Common myeloid progenitor, CD34-positive (primary cell): ENCODE results near the gene CD101. TPM values are rescaled to one million over a fixed set of nuclear protein-coding genes. Genes with fewer than 3 reads are reported as not detected.

Experiments
- CTCF ChIA-PET: fragments of 350-600 bp; sonication (Branson Sonifier 250); formaldehyde crosslinking; loops from one replicate; lab custom pipeline; 2021; ENCODE audit warnings: antibody characterized with exemption; lab: Charles Lee
- POLR2A ChIA-PET: fragments of 350-600 bp; sonication (Branson Sonifier 250); formaldehyde crosslinking; loops from one replicate; lab custom pipeline; 2021; ENCODE audit warnings: antibody characterized with exemption; lab: Charles Lee
- DNase-seq, 3 donors: peaks; one replicate each; pipeline versions ENCODE4 v3.0.0 to v3.0.0-alpha.2; 2013
- H3K27ac ChIP-seq, 2 experiments: 1 replicate in 1 of 2; 2 replicates in 1 of 2; pipeline ENCODE4 v1.7.0; 2013; ENCODE audit warnings: inconsistent platforms in 2 of 2, low read length in 2 of 2, mild to moderate bottlenecking in 2 of 2, low read depth in 1 of 2, moderate library complexity in 1 of 2; ENCODE audit not compliant: severe bottlenecking in 2 of 2, insufficient read depth in 1 of 2, poor library complexity in 1 of 2
- H3K27me3 ChIP-seq, 5 experiments: replicated peaks in 2 of 5; 1 replicate in 3 of 5; 2 replicates in 2 of 5; pipeline versions ENCODE4 v1.6.1 to v1.7.0; 2013; ENCODE audit warnings: low read length in 4 of 5, mild to moderate bottlenecking in 2 of 5, moderate library complexity in 2 of 5, inconsistent platforms in 1 of 5; ENCODE audit not compliant: insufficient read depth in 5 of 5, control insufficient read depth in 4 of 5
- H3K36me3 ChIP-seq, 4 experiments: 1 replicate in 2 of 4; 2 replicates in 2 of 4; pipeline versions ENCODE4 v1.6.1 to v1.7.0; 2013; ENCODE audit warnings: low read length in 3 of 4, control low read depth in 1 of 4, mild to moderate bottlenecking in 1 of 4; ENCODE audit not compliant: control insufficient read depth in 4 of 4, insufficient read depth in 4 of 4
- H3K4me1 ChIP-seq, 4 experiments: 1 replicate in 3 of 4; 2 replicates in 1 of 4; pipeline versions ENCODE4 v1.6.1 to v1.7.1; 2013; ENCODE audit warnings: low read length in 3 of 4, mild to moderate bottlenecking in 3 of 4, control low read depth in 1 of 4, inconsistent platforms in 1 of 4, moderate library complexity in 1 of 4; ENCODE audit not compliant: control insufficient read depth in 4 of 4, insufficient read depth in 4 of 4; ENCODE audit errors: control extremely low read depth in 1 of 4
- H3K4me3 ChIP-seq, 7 experiments: 1 replicate in 4 of 7; 2 replicates in 3 of 7; pipeline versions ENCODE4 v1.5.1 to v1.7.0; 2013; ENCODE audit warnings: mild to moderate bottlenecking in 7 of 7, low read length in 6 of 7, moderate library complexity in 6 of 7, inconsistent platforms in 2 of 7, low read depth in 2 of 7, control low read depth in 1 of 7; ENCODE audit not compliant: insufficient read depth in 4 of 7, control insufficient read depth in 1 of 7; ENCODE audit errors: extremely low read depth in 1 of 7
- H3K9me3 ChIP-seq, 5 experiments: 1 replicate in 4 of 5; 2 replicates in 1 of 5; pipeline versions ENCODE4 v1.6.1 to v1.7.1; 2013; ENCODE audit warnings: low read length in 4 of 5, mild to moderate bottlenecking in 2 of 5, inconsistent platforms in 1 of 5, low read depth in 1 of 5, moderate library complexity in 1 of 5; ENCODE audit not compliant: control insufficient read depth in 4 of 5, insufficient read depth in 2 of 5; ENCODE audit errors: control extremely low read depth in 1 of 5
- WGBS: methylation state at CpG from one replicate; pipeline ENCODE4 v1.1.5; 2013; ENCODE audit not compliant: insufficient coverage; 5-methylcytosine and 5-hydroxymethylcytosine counted together
- polyA plus RNA-seq: library from polyadenylated mRNA; unstranded; fragments of 120-200 nt; gene quantifications from one replicate; pipeline ENCODE4 v1.2.1, GENCODE V29; 2013

The CD101 gene
- 0.58 TPM for polyA plus RNA-seq

DNA sequence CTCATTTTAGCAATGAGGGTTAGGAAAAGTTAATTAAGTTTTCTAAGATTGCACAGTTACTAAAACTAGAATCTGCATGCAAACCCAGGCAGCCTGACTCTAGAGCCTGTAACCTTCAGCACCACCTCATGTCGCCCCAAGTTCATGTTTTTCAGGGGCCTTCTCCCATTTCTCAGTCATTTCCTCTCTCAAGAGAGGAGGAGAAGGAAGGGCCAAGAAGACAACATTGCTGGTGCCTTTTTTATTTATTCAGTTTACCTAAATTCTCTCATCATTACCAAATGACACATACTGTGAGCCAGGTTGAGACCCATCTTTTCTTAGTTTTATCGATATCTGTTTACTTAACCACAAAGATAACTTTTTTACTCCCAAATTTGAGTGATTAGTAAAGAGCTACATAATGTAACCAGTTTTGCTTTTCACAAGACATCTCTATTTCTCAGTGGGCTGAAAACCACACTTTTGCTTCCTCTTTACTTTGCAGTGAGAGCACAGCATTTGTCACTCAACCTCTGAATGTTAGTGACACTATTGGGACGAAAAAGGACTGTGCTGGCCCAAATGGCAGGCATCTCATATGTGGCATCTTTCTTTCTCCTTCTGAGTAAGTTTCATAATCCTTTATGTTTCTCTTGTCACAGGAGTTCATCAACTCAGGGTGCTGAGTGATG is at the start of gene CD101:
Gene CD101, plus strand, starts transcription at position 507 of the 674 bp plus-strand sequence. Its CDS starts 58 bp downstream, at position 565.
- 67% methylated on average over 1 of the region's 3 CpGs for WGBS
- Histone ChIP-seq H3K27ac (no peak within 1 kb of the TSS), H3K9me3 (no peaks in the 10 kb centered on the region), H3K4me3 (peak within 1 kb of the TSS in 1 of 7 experiments; percentile 27), H3K4me1 (peaks cover 4 to 62% (median 16%) of the 10 kb centered on the region in 4 experiments), H3K36me3 (no peaks in the 10 kb centered on the region), H3K27me3 (no peaks in the 10 kb centered on the region)
- POLR2A ChIA-PET, result no interaction called here
- CTCF ChIA-PET, result no interaction called here
- DNase-seq, result peak in 2 of 3 donors; percentile 71 to 80

DNA sequence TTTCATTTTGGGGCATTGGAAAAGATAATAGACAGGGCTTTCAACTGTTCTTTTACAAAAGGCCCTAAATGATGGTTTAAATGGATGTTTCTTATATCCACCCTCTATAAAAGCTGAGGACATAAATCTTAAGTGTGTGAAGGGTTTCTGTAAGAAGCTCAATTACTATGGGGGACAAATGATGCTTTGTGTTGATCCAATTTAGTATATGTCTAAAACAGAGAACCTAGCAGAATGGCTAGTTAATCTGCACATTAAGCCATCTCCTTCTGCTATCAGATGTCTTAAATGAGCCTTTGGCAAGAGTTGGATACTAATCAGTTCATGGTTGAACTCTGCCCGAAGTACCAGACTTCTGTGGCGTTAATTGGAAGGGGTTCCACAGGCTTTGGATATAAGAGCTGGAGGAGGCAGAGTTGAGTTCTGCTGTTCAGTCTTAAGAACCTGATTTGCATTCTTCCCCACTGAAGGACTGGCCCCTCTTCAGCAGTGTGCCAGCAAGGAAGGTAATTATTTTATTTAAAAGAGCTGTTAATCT is 48.8 kb upstream of the CD101 start:
- H3K27me3 ChIP-seq, result no peaks in the 10 kb centered on the region
- H3K27ac ChIP-seq, result no peak overlapping the region
- WGBS, result 95% methylated on average over 2 of the region's 2 CpGs
- DNase-seq, result no peak
- CTCF ChIA-PET, result interaction anchor here (1.4 kb wide), 1 partner anchor 18 kb away, joined by 5 read pairs; no protein-coding TSS in a partner anchor
- no peaks in the 10 kb centered on the region for H3K9me3 ChIP-seq
- no peaks in the 10 kb centered on the region for H3K36me3 ChIP-seq
- POLR2A ChIA-PET, result no interaction called here
- no peak overlapping the region for H3K4me3 ChIP-seq
- H3K4me1 ChIP-seq, result no peaks in the 10 kb centered on the region

DNA sequence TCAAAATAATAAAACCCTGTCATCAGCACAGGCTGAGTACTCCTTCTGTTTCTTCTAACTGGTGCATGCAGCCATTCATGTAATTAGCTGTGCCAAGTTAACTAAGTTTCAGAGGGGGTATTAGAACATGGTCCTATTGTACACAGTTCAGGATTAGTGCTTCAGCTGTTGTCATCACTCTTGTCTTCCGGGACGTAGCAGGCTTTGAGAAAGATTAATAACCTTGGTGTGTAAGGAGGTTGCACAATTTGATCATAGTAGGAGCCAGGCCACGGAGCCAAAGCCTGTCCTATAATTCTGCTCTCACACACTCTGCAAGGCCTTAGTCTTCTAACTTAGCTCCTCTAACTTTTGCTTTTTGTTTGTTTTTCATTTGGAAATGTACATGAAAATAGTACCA is 47.1 kb upstream of the CD101 start:
- H3K9me3 ChIP-seq, result no peaks in the 10 kb centered on the region
- H3K36me3 ChIP-seq, result no peaks in the 10 kb centered on the region
- no peak overlapping the region for H3K4me3 ChIP-seq
- no peak for DNase-seq
- no peak overlapping the region for H3K27ac ChIP-seq
- WGBS, result 100% methylated on average over 3 of the region's 3 CpGs
- H3K4me1 ChIP-seq, result no peaks in the 10 kb centered on the region
- CTCF ChIA-PET, result interaction anchor here (0.6 kb wide), 1 partner anchor 27 kb away, joined by 3 read pairs; no protein-coding TSS in a partner anchor
- POLR2A ChIA-PET, result no interaction called here
- peaks cover 0 to 3% (median 0%) of the 10 kb centered on the region in 5 experiments for H3K27me3 ChIP-seq

GRCh38 chr1:116956378-116956777 is 45.2 kb upstream of the CD101 start:
- no peaks in the 10 kb centered on the region for H3K4me1 ChIP-seq
- POLR2A ChIA-PET, result no interaction called here
- WGBS, result 98% methylated on average over 7 of the region's 7 CpGs
- H3K9me3 ChIP-seq, result no peaks in the 10 kb centered on the region
- H3K36me3 ChIP-seq, result no peaks in the 10 kb centered on the region
- no peak overlapping the region for H3K27ac ChIP-seq
- no peak overlapping the region for H3K4me3 ChIP-seq
- no peak for DNase-seq
- H3K27me3 ChIP-seq, result peaks cover 0 to 9% (median 3%) of the 10 kb centered on the region in 5 experiments
- CTCF ChIA-PET, result no interaction called here

DNA sequence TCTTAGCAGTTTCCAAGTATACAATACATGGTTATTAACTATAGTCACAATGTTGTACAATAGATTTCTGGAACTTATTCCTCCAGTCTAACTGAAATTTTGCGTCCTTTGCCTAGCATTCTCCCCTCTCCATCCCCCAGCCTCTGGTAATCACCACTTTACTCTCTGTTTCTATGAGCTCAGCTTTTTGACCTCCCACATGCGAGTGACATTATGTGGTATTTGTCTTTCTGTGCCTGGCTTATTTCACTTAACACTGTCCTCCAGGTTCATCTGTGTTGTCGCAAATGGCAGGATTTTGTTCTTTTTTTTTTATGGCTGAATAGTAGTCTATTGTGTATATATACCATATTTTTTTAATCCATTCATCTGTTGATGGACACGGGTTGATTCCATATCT is 43.9 kb upstream of the CD101 start:
- H3K27ac ChIP-seq, result no peak overlapping the region
- no peaks in the 10 kb centered on the region for H3K36me3 ChIP-seq
- WGBS, result 100% methylated on average over 1 of the region's 4 CpGs
- ChIA-PET CTCF (interaction anchor here (2.1 kb wide), 1 partner anchor 10 kb away, joined by 6 read pairs; no protein-coding TSS in a partner anchor), POLR2A (no interaction called here)
- peaks cover 0 to 5% (median under 1%) of the 10 kb centered on the region in 4 experiments for H3K4me1 ChIP-seq
- DNase-seq, result no peak
- no peaks in the 10 kb centered on the region for H3K9me3 ChIP-seq
- peaks cover 0 to 15% (median 5%) of the 10 kb centered on the region in 5 experiments for H3K27me3 ChIP-seq
- no peak overlapping the region for H3K4me3 ChIP-seq

DNA sequence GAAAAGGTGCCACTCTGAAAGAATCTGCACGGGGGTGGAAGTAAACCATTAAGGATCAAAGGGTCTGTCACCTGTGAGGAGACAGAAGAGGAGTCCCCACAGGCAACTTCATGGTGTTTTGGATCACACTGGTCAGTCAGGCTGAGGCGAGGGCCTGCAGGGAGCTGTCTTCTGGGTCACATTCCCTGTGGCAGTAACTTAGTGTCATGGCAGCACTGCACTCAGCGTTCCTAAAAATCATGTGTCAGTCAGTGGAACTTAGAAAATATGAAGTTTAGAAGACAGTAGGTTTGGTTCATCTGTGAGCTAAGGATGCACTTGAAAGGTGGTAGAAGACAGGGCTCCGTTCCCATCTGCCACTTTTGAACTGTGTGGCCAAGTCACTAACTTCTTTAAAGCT is 43.5 kb upstream of the CD101 start:
- Histone ChIP-seq H3K9me3 (no peaks in the 10 kb centered on the region), H3K4me1 (peaks cover 0 to 9% (median 4%) of the 10 kb centered on the region in 4 experiments), H3K4me3 (no peak overlapping the region), H3K27me3 (peaks cover 0 to 15% (median 5%) of the 10 kb centered on the region in 5 experiments), H3K36me3 (no peaks in the 10 kb centered on the region), H3K27ac (no peak overlapping the region)
- ChIA-PET CTCF (interaction anchor here (2.1 kb wide), 1 partner anchor 10 kb away, joined by 6 read pairs; no protein-coding TSS in a partner anchor), POLR2A (no interaction called here)
- no peak for DNase-seq
- WGBS, result 94% methylated on average over 4 of the region's 4 CpGs

DNA sequence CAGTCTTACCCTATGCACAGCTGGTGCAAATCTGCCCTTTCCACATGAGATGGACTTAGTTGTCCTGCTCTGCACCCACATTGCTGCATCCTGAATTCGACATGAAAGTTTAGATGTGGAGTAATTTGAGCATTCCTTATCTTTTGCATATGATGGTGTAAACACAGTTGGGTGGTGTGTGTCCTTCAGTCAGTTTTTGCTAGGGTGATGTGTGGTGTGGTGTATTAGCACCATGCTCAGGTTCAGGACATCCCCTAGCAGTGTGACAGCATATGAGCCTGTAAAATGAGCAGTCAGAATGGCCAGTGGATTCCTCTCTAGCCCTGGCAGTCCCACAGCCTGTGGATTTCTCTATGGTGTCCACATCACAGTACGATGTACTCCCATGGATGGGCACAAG is 42.6 kb upstream of the CD101 start:
- 100% methylated on average over 1 of the region's 2 CpGs for WGBS
- DNase-seq, result no peak
- Histone ChIP-seq H3K27ac (no peak overlapping the region), H3K4me1 (peaks cover 0 to 13% (median 10%) of the 10 kb centered on the region in 4 experiments), H3K27me3 (peaks cover 0 to 15% (median 5%) of the 10 kb centered on the region in 5 experiments), H3K4me3 (no peak overlapping the region), H3K36me3 (no peaks in the 10 kb centered on the region), H3K9me3 (no peaks in the 10 kb centered on the region)
- CTCF ChIA-PET, result no interaction called here
- POLR2A ChIA-PET, result no interaction called here
